ENCODE data around the gene TAS1R2. TPM values are rescaled to one million over a fixed set of nuclear protein-coding genes. Genes with fewer than 3 reads are reported as not detected.

The TAS1R2 gene
- total RNA-seq, 1 experiment from 2014 or later, result not detected

GRCh38 chr1:18877282-18877681 is 17.8 kb upstream of the TAS1R2 start:
- H3K4me1 ChIP-seq (ENCODE audit: insufficient read depth, low read length), result no peaks in the 10 kb centered on the region
- Mint-ChIP-seq H3K4me3 (no peak overlapping the region), H3K27me3 (ENCODE audit: low read depth) (no peaks in the 10 kb centered on the region), H3K9me3 (no peaks in the 10 kb centered on the region), H3K36me3 (ENCODE audit: insufficient read depth in 1 of 3, low read depth in 3 of 3) (peaks cover 0 to 7% (median 2%) of the 10 kb centered on the region in 3 experiments; a peak in 5 of 7 replicates), H3K4me1 (peaks cover 0 to 11% of the 10 kb centered on the region in 2 experiments; a peak in 2 of 4 replicates), H3K27ac (no peak overlapping the region)
- no peak overlapping the region for H3K4me2 ChIP-seq (ENCODE audit: insufficient read depth, insufficient read length, low read length)
- H2BK15ac ChIP-seq (ENCODE audit: low read depth, low read length), result no peak overlapping the region
- H3K23me2 ChIP-seq (ENCODE audit: insufficient read length, low read depth, low read length, poor library complexity, severe bottlenecking), result no peaks in the 10 kb centered on the region
- H2AK5ac ChIP-seq (ENCODE audit: insufficient read length, low read length), result no peak overlapping the region
- H3K9ac ChIP-seq (ENCODE audit: extremely low read depth, insufficient read length, low read length), result no peak overlapping the region
- H4K8ac ChIP-seq (replicated peaks; ENCODE audit: insufficient read length, low read depth, low read length), result no peak overlapping the region
- H3K27ac ChIP-seq (ENCODE audit: insufficient read length, low read depth, low read length), result no peak overlapping the region
- no peaks in the 10 kb centered on the region for H4K20me1 ChIP-seq (ENCODE audit: control insufficient read depth, insufficient read depth, insufficient read length)
- H2BK12ac ChIP-seq (ENCODE audit: insufficient read length, low read depth, low read length), result no peak overlapping the region
- H3K23ac ChIP-seq (ENCODE audit: insufficient read length, low read depth, low read length), result no peak overlapping the region
- H2BK120ac ChIP-seq (ENCODE audit: low read depth, low read length, poor library complexity, severe bottlenecking), result no peak overlapping the region
- no CpG with 5 or more reads among the region's 35 CpGs for WGBS (ENCODE audit: extremely low coverage, insufficient read length, low lambda C conversion rate)
- H2BK5ac ChIP-seq (ENCODE audit: insufficient read length, low read length), result no peak overlapping the region
- H4K5ac ChIP-seq (ENCODE audit: insufficient read length, low read depth, low read length), result no peak overlapping the region
- H3T11ph ChIP-seq (ENCODE audit: low read length), result no peak overlapping the region
- H3K27me3 ChIP-seq (ENCODE audit: insufficient read depth, low read length), result no peaks in the 10 kb centered on the region
- H3K79me1 ChIP-seq (ENCODE audit: insufficient read depth, low read depth, low read length, poor library complexity, severe bottlenecking), result no peaks in the 10 kb centered on the region
- H3K79me2 ChIP-seq (ENCODE audit: insufficient read depth, low read length), result no peaks in the 10 kb centered on the region
- H2AFZ ChIP-seq (ENCODE audit: low read length), result no peak overlapping the region
- TF ChIP-seq CTCF (conservative IDR thresholded peaks at IDR 0.05), result no peak
- H3K18ac ChIP-seq (ENCODE audit: insufficient read length, low read depth, low read length), result no peak overlapping the region
- H3K56ac ChIP-seq (ENCODE audit: insufficient read length, low read depth, low read length), result no peak overlapping the region
- H2BK20ac ChIP-seq (ENCODE audit: low read depth, low read length, poor library complexity, severe bottlenecking), result no peak overlapping the region
- H3K14ac ChIP-seq (ENCODE audit: insufficient read depth, low read length), result no peak overlapping the region
- no peak overlapping the region for H3K4ac ChIP-seq (ENCODE audit: low read depth, low read length)
- DNase-seq, result no peak
- H3K9me3 ChIP-seq (ENCODE audit: control insufficient read depth, low read depth, low read length), result no peaks in the 10 kb centered on the region
- no peak overlapping the region for H4K91ac ChIP-seq (ENCODE audit: insufficient read length, low read depth, low read length)

All from H9 (cell line).